ENCODE results near the gene ATF6.

DNA sequence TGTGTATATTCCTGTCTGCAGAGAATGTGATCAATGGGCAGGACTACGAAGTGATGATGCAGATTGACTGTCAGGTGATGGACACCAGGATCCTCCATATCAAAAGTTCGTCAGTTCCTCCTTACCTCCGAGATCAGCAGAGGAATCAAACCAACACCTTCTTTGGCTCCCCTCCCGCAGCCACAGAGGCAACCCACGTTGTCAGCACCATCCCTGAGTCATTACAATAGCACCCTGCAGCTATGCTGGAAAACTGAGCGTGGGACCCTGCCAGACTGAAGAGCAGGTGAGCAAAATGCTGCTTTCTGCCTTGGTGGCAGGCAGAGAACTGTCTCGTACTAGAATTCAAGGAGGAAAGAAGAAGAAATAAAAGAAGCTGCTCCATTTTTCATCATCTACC, 192.3 kb downstream of the ATF6 start:
- no peak for TF ChIP-seq EZH2 (IDR thresholded peaks at IDR 0.05; ENCODE audit: borderline replicate concordance, insufficient read depth, low read depth, low read length, poor library complexity, severe bottlenecking)
- TF ChIP-seq, protein P1, sequence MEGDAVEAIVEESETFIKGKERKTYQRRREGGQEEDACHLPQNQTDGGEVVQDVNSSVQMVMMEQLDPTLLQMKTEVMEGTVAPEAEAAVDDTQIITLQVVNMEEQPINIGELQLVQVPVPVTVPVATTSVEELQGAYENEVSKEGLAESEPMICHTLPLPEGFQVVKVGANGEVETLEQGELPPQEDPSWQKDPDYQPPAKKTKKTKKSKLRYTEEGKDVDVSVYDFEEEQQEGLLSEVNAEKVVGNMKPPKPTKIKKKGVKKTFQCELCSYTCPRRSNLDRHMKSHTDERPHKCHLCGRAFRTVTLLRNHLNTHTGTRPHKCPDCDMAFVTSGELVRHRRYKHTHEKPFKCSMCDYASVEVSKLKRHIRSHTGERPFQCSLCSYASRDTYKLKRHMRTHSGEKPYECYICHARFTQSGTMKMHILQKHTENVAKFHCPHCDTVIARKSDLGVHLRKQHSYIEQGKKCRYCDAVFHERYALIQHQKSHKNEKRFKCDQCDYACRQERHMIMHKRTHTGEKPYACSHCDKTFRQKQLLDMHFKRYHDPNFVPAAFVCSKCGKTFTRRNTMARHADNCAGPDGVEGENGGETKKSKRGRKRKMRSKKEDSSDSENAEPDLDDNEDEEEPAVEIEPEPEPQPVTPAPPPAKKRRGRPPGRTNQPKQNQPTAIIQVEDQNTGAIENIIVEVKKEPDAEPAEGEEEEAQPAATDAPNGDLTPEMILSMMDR (IDR thresholded peaks at IDR 0.05) = no peak
